ENCODE results near the gene AHRR.

Gene AHRR

DNA sequence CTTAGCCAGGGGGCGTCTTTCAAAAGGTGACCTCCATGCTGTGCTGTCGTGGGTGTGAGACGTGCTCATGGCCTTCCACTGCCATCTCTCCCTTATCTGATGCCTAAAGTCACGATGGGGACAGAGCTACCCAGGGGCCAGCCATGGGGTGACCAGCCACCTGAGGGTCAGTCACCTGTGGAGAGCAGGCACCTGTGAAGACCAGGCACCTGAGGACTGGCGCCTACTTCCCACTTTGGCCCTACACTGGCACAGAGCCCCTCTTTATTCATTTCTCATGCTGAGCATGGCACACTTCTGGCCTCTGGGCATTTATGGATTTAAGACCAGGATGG, 115.1 kb downstream of the AHRR start:
- no peak overlapping the region for H3K9ac ChIP-seq (ENCODE audit: low read depth, low read length)
- no peaks in the 10 kb centered on the region for H3K27me3 ChIP-seq (ENCODE audit: insufficient read depth, low read length)
- no peak overlapping the region for H3K27ac ChIP-seq (ENCODE audit: low read length)
- H3K9me3 ChIP-seq (ENCODE audit: insufficient read depth, low read depth, low read length): no peaks in the 10 kb centered on the region
- H3K4me3 ChIP-seq (ENCODE audit: low read length): no peak overlapping the region
- no peaks in the 10 kb centered on the region for H3K36me3 ChIP-seq (ENCODE audit: insufficient read depth, low read depth, low read length)
- H3K4me1 ChIP-seq (ENCODE audit: insufficient read depth, low read length): no peaks in the 10 kb centered on the region

DNA sequence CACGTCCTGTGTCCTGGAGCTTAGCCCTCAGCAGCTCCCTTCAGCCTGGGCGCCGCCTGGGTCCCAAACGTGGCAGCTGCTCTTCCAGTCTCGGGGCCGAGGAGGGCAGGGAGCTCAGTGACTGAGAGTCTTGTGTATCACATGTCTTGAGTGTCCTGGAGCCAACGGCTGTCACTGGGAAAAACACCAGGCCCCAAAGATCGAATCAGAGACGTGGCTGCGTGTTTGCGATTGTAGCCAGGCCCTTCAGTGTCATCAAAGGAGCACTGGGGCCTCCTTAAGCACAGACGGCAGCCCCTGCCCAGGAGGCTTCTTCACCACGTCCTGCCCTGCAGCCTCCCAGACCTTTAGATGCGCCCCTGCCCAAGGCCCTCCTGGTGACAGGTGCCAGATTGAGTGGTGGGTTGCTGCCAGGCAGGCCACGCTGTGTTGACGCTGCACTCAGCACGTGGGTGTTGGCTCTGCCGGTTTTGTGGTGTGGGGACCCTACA, 115.8 kb downstream of the AHRR start:
- H3K4me1 ChIP-seq (ENCODE audit: insufficient read depth, low read length): no peaks in the 10 kb centered on the region; the same call in 1 of the 2 replicates
- no peak overlapping the region for H3K27ac ChIP-seq (ENCODE audit: low read length)
- H3K4me3 ChIP-seq (ENCODE audit: low read length): no peak overlapping the region
- H3K27me3 ChIP-seq (ENCODE audit: insufficient read depth, low read length): no peaks in the 10 kb centered on the region
- H3K36me3 ChIP-seq (ENCODE audit: insufficient read depth, low read depth, low read length): no peaks in the 10 kb centered on the region
- no peak overlapping the region for H3K9ac ChIP-seq (ENCODE audit: low read depth, low read length)
- H3K9me3 ChIP-seq (ENCODE audit: insufficient read depth, low read depth, low read length): no peaks in the 10 kb centered on the region

DNA sequence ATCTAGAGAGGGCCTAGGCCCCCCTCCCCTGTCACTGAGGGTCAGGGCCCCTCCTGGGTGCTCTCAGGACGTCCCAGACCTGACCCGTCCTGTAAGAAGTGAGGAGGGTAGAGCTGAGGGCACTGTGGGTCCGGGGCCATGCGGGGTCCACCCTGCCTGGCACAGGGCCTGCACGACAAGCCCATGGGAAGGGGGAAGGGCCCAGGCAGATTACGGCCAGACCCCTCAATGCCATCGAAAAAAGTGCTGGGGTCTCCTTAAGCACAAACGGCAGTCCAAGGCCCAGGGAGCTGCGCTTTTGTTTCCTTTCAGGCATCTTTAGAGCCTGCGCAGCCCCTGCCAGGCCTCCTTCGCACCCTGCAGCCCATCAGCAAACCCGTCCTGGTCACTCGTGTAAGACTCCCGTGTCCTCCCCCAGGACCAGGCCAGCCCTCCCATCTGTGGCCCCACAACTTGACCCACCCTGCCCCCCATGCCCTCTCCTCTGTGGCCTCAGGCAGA, 117.0 kb downstream of the AHRR start:
- Histone ChIP-seq H3K4me3 (ENCODE audit: low read length) (no peak overlapping the region), H3K9ac (ENCODE audit: low read depth, low read length) (no peak overlapping the region), H3K36me3 (ENCODE audit: insufficient read depth, low read depth, low read length) (no peaks in the 10 kb centered on the region), H3K4me1 (ENCODE audit: insufficient read depth, low read length) (no peaks in the 10 kb centered on the region; the same call in 1 of the 2 replicates), H3K27me3 (ENCODE audit: insufficient read depth, low read length) (no peaks in the 10 kb centered on the region), H3K27ac (ENCODE audit: low read length) (no peak overlapping the region), H3K9me3 (ENCODE audit: insufficient read depth, low read depth, low read length) (no peaks in the 10 kb centered on the region)

DNA sequence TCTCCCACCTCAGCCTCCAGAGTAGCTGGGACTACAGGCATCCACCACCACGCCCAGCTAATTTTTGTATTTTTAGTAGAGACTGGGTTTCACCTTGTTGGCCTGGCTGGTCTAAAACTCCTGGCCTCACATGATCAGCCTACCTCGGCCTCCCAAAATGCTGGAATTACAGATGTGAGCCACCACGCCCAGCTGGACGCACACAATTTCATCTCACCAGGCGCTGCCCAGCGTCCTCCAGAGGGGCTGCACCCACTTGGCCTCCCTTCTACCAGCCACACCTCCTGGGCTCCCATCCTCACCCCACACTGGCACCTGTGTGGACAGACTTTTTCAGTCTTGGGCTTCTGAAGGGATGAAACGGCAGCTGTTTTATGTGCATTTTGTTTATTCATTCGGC, 117.7 kb downstream of the AHRR start:
- H3K27me3 ChIP-seq (ENCODE audit: insufficient read depth, low read length): no peaks in the 10 kb centered on the region
- no peak overlapping the region for H3K9ac ChIP-seq (ENCODE audit: low read depth, low read length)
- H3K4me3 ChIP-seq (ENCODE audit: low read length): no peak overlapping the region
- no peak overlapping the region for H3K27ac ChIP-seq (ENCODE audit: low read length)
- H3K36me3 ChIP-seq (ENCODE audit: insufficient read depth, low read depth, low read length): no peaks in the 10 kb centered on the region
- no peaks in the 10 kb centered on the region; the same call in 1 of the 2 replicates for H3K4me1 ChIP-seq (ENCODE audit: insufficient read depth, low read length)
- H3K9me3 ChIP-seq (ENCODE audit: insufficient read depth, low read depth, low read length): no peaks in the 10 kb centered on the region

DNA sequence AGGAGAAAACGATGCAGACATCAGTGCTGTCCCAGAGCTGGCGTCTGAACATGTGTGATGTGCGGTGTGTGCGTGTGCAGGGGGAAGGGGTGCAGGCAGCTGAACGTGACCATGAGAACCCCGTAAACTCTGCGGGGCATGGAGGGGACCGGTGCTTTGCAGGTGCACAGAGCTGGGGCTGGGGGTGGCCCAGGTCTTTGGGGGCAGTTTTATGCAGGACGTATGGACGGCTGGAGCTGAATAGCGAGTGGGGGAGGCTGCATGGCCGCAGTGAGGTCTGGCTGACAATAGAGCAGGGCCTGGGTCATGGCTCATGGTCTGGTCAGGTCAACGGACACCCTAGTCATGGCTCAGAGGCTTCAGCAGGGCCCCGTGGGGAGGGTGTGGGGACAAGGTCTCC, 118.1 kb downstream of the AHRR start:
- Histone ChIP-seq H3K36me3 (ENCODE audit: insufficient read depth, low read depth, low read length) (no peaks in the 10 kb centered on the region), H3K27me3 (ENCODE audit: insufficient read depth, low read length) (no peaks in the 10 kb centered on the region), H3K4me3 (ENCODE audit: low read length) (no peak overlapping the region), H3K9ac (ENCODE audit: low read depth, low read length) (no peak overlapping the region), H3K9me3 (ENCODE audit: insufficient read depth, low read depth, low read length) (no peaks in the 10 kb centered on the region), H3K27ac (ENCODE audit: low read length) (no peak overlapping the region), H3K4me1 (ENCODE audit: insufficient read depth, low read length) (no peaks in the 10 kb centered on the region; the same call in 1 of the 2 replicates)

DNA sequence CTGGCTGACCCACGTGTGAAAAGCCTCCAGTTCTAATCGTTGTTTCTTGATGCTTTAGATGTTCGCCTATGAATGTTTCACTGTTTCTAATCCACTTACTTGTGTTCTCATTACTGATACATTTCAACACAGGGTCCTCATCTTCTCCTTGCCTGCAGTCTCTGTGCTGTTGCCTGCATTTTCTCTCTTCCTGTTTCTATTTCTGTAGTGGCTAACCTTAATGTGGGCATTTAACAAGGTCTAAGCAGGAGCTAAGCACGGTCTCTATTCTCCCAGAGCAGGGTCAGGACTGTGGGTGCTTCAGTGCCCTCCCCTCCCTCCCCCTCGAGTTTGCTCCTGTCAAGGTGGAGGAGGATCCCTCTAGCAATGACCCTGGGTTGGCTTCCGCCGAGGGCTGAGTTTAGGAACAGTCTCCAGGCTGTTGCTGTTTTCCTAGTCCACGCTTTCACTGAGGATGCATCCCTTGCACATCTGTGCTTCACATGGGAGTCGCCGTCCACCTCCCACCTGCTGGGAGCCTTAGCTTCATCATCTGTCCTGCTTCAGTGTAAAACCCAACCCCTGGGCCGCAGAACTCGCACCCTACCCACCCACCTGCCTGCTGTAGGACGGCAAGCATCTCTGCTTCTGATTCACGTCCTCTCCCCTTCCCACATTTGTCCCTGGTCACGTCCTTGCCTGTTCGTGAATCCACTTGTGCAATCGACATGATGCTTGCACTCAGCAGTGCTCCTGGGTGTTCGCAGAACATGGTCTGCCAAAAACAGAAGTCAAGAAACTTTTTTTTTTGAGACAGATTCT, 119.1 kb downstream of the AHRR start:
- H3K27me3 ChIP-seq (ENCODE audit: insufficient read depth, low read length): no peaks in the 10 kb centered on the region
- H3K4me3 ChIP-seq (ENCODE audit: low read length): no peak overlapping the region
- no peaks in the 10 kb centered on the region for H3K36me3 ChIP-seq (ENCODE audit: insufficient read depth, low read depth, low read length)
- H3K4me1 ChIP-seq (ENCODE audit: insufficient read depth, low read length): no peaks in the 10 kb centered on the region; the same call in 1 of the 2 replicates
- H3K9me3 ChIP-seq (ENCODE audit: insufficient read depth, low read depth, low read length): no peaks in the 10 kb centered on the region
- no peak overlapping the region for H3K27ac ChIP-seq (ENCODE audit: low read length)
- no peak overlapping the region for H3K9ac ChIP-seq (ENCODE audit: low read depth, low read length)

DNA sequence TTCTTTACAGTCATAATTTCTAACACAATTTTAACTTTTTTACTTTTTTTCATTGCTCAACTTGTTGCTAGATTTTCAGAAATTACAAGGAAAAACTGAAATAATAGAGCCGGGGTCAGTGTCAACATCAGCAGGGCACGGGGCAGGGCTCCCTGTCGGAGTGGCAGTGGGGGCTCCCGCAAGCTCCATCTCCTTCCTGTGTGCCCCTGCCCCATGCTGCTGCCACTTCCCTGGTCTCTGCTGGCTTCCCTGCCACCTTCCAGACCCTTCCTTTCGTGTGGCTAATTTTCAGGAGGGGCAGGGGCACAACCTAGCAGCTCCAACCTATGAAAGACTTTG, 120.5 kb downstream of the AHRR start:
- H3K27ac ChIP-seq (ENCODE audit: low read length): no peak overlapping the region
- H3K4me3 ChIP-seq (ENCODE audit: low read length): peak overlapping the region; percentile 85
- no peak overlapping the region; the same call in 1 of the 2 replicates for H3K9ac ChIP-seq (ENCODE audit: low read depth, low read length)

DNA sequence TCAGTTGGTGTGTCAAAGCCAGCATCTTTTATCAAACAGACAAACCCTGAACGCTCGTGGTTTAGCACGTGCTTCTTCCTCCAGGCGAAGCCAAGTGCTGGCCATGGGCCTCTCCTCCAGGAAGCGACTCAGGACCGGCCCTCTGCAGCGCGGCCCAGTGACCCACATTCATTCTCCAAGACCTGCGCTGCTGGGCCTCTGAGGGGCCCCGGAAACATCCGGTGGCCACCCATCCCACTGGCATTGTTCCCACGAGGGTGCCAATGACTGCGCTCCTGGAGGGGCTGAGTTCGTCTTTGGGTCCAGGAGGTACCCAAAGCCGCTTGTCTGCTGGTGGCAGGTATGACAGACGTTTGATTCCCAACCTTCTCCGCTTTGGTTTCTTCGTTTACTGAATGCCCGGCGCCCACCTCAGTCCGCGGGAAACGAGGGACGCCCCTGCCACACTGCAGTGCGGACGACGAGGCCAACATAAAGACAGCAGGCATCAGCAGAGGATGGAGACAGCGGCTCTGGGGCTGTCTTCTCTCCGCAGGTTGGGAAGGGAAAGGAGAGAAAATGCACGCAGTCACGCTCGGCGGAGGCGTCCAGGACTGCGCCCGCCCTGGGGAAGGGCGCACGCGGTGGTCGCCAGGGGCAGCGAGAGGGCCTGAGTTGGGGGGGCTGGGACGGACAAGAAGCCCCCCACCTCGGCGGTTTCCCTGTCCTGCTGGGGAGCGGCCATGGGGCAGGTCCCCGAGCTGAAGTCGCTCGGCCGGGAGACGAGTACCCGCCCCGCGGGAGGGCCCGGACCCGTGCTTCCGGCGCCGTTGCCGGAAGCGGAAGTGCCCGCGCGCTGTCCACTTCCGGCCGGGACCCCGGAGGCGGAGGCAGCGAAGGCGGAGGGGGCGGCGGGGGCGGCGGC, 121.1 kb downstream of the AHRR start, which contains the start of gene EXOC3:
Gene EXOC3, plus strand, starts transcription at position 842 of the 904 bp plus-strand sequence. CDS start 3,030 bp downstream, outside the sequence.
- H3K27ac ChIP-seq (ENCODE audit: low read length): no peak within 1 kb of the TSS
- H3K27me3 ChIP-seq (ENCODE audit: insufficient read depth, low read length): no peaks in the 10 kb centered on the region
- H3K9ac ChIP-seq (ENCODE audit: low read depth, low read length): peak within 1 kb of the TSS; percentile 84
- H3K36me3 ChIP-seq (ENCODE audit: insufficient read depth, low read depth, low read length): peaks cover 7% of the 10 kb centered on the region
- no peaks in the 10 kb centered on the region; the same call in 1 of the 2 replicates for H3K4me1 ChIP-seq (ENCODE audit: insufficient read depth, low read length)
- H3K4me3 ChIP-seq (ENCODE audit: low read length): peak within 1 kb of the TSS; percentile 93
- no peaks in the 10 kb centered on the region for H3K9me3 ChIP-seq (ENCODE audit: insufficient read depth, low read depth, low read length)

More for the DNA sequence above, 120.5 kb downstream of the AHRR start:
- no peaks in the 10 kb centered on the region for H3K27me3 ChIP-seq (ENCODE audit: insufficient read depth, low read length)
- H3K9me3 ChIP-seq (ENCODE audit: insufficient read depth, low read depth, low read length): no peaks in the 10 kb centered on the region
- H3K36me3 ChIP-seq (ENCODE audit: insufficient read depth, low read depth, low read length): peaks cover 1% of the 10 kb centered on the region
- no peaks in the 10 kb centered on the region; the same call in 1 of the 2 replicates for H3K4me1 ChIP-seq (ENCODE audit: insufficient read depth, low read length)

DNA sequence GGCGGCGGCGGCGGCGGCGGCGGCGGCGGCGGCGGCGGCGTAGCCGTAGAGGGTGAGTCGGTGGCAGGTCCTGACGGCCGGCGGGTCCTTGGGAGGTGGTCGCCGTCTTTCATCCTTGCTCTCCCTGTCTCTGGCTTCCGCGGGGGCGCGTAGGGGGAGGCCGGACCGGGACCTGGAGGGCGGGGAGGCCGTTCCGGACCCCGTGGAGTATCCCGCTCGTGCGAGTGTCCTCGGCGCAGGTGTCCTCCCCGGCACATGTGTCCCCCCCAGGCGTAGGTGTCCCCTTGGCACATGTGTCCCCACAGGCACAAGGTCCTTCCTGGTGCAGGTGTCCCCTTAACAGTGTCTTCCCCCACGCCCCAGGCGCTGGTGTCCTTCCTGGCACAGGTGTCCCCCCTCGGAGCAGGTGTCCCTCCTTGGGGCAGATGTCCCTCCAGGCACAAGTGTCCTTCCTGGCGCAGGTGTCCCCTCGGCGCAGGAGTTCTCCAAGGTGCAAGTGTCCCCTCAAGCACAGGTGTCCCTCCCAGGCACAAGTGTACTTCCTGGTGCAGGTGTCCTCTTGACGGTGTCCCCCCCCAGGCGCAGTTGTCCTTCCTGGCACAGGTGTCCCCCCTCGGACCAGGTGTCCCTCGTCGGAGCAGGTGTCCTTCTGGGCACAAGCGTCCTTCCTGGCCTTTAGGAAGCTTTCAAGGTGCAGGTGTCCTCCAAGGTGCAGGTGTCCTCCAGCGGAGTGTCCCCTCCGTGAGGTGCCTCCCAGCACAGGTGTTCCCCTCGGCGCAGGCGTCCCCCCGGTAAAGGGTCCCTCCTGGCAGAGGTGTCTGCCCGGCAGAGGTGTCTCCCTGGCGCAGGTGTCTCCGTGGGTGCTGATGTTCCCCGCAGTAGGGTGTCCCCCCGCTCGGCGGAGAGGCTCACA, 122.0 kb downstream of the AHRR start:
- Histone ChIP-seq H3K9me3 (ENCODE audit: insufficient read depth, low read depth, low read length) (no peaks in the 10 kb centered on the region), H3K4me3 (ENCODE audit: low read length) (peak overlapping the region; percentile 93), H3K27me3 (ENCODE audit: insufficient read depth, low read length) (no peaks in the 10 kb centered on the region), H3K4me1 (ENCODE audit: insufficient read depth, low read length) (no peaks in the 10 kb centered on the region; the same call in 1 of the 2 replicates), H3K9ac (ENCODE audit: low read depth, low read length) (peak overlapping the region; percentile 77), H3K27ac (ENCODE audit: low read length) (no peak overlapping the region), H3K36me3 (ENCODE audit: insufficient read depth, low read depth, low read length) (peaks cover 16% of the 10 kb centered on the region)

DNA sequence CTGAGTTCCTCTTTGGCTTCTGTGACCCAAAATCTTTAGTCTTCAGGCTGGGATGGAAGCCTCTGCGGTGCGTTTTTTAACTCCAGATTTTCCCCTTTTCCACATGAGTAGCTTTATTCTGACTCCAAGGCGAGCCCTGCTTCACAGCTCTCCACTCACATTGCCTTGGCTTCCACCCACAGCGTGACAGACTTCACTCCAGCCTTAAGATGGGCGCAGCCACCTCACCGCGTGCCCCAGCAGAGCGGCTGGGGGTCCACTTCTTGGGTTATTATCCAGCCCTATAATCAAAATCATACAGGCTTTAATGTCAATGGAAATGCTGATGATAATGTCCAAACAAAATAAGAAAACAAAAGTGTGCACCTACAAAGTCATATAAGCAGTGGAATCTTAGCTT, 122.7 kb downstream of the AHRR start:
- Histone ChIP-seq H3K27me3 (ENCODE audit: insufficient read depth, low read length) (no peaks in the 10 kb centered on the region), H3K9ac (ENCODE audit: low read depth, low read length) (no peak overlapping the region), H3K4me3 (ENCODE audit: low read length) (no peak overlapping the region), H3K4me1 (ENCODE audit: insufficient read depth, low read length) (no peaks in the 10 kb centered on the region; the same call in 1 of the 2 replicates), H3K27ac (ENCODE audit: low read length) (no peak overlapping the region), H3K36me3 (ENCODE audit: insufficient read depth, low read depth, low read length) (peaks cover 24% of the 10 kb centered on the region), H3K9me3 (ENCODE audit: insufficient read depth, low read depth, low read length) (no peaks in the 10 kb centered on the region)

DNA sequence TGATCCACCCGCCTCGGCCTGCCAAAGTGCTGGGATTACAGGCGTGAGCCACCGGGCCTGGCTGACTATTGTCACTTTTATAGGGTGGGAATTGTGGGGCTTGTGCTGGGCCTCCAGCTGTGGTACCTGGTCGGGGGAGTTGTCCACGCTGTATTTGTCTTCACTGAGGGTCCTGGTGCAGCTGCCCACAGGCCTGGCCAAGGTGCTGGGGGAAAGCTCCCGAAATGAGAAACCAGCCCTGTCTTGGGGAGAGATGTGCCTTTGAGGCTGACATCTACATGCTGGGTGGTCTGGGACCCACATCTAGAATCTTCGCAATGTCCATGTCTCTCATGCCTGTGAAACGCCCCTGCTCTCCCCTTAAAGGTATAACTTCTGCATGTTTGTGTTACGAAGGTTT, 124.1 kb downstream of the AHRR start:
- H3K4me1 ChIP-seq (ENCODE audit: insufficient read depth, low read length): no peaks in the 10 kb centered on the region; the same call in 1 of the 2 replicates
- H3K27ac ChIP-seq (ENCODE audit: low read length): no peak overlapping the region
- no peaks in the 10 kb centered on the region for H3K27me3 ChIP-seq (ENCODE audit: insufficient read depth, low read length)
- H3K9ac ChIP-seq (ENCODE audit: low read depth, low read length): no peak overlapping the region; the same call in 1 of the 2 replicates
- peaks cover 35% of the 10 kb centered on the region for H3K36me3 ChIP-seq (ENCODE audit: insufficient read depth, low read depth, low read length)
- H3K9me3 ChIP-seq (ENCODE audit: insufficient read depth, low read depth, low read length): no peaks in the 10 kb centered on the region
- H3K4me3 ChIP-seq (ENCODE audit: low read length): no peak overlapping the region

All from iPS-20b (cell line).